K562 (cell line): Measurements from ENCODE around the gene SDK1. TPM values are rescaled to one million over a fixed set of nuclear protein-coding genes. Genes with fewer than 3 reads are reported as not detected.

ENCODE experiments used
- ATAC-seq: fragments of 200-7000 bp; cut with Tn5 transposase; 3 replicates; pipeline ENCODE4 v1.9.1; 2020; ENCODE audit warnings: moderate library complexity
- BruUV-seq: library from RNA; stranded (reverse); fragments of 400-500 nt; replicated peaks from 2 replicates; lab custom pipeline; 2021; lab: Mats Ljungman, UMichigan
- CTCF ChIA-PET: fragments of 300-600 bp; formaldehyde crosslinking; extraction: SDS; loops from one replicate; lab custom pipeline; 2021; ENCODE audit warnings: low intra/inter-chr PET ratio; lab: Yijun Ruan, JAX
- POLR2A ChIA-PET: fragments of 300-600, 350-650 bp; sonication (Branson Sonifier 250); formaldehyde crosslinking; extraction: SDS; loops from one replicate; lab custom pipeline; 2021; ENCODE audit warnings: antibody characterized with exemption, inconsistent platforms; lab: Yijun Ruan, JAX
- DNase-seq, 4 experiments: peaks; one replicate each; pipeline versions ENCODE4 v3.0.0 to v3.0.0-alpha.2; 2011 to 2018; ENCODE audit warnings: low spot score in 3 of 4, mixed read lengths in 3 of 4; ENCODE audit errors: extremely low read depth in 1 of 4
- FAIRE-seq: peaks from 2 replicates; lab custom pipeline; 2011; peaks lifted over from hg19 to GRCh38; lab: Jason Lieb, UNC
- H2AFZ ChIP-seq: 2 replicates; pipeline ENCODE4 v1.6.0; 2011; ENCODE audit warnings: low read depth, low read length, control low read depth, inconsistent platforms
- H3K27ac ChIP-seq: fragments of 200-600 bp; 3 replicates; pipeline ENCODE4 v1.8.0; 2011; ENCODE audit warnings: low read depth, mild to moderate bottlenecking, control low read depth, inconsistent platforms, low read length, moderate library complexity, mixed read lengths; ENCODE audit errors: extremely low read depth
- H3K27me3 ChIP-seq, 2 experiments: fragments of 300-600 bp in 1 of 2; 2 replicates in 1 of 2; 3 replicates in 1 of 2; pipeline versions ENCODE4 v1.6.0 to v1.8.0; 2011; ENCODE audit warnings: inconsistent platforms in 2 of 2, low read length in 2 of 2, mild to moderate bottlenecking in 1 of 2, mixed read lengths in 1 of 2, moderate library complexity in 1 of 2; ENCODE audit not compliant: control insufficient read depth in 2 of 2, insufficient read depth in 2 of 2
- H3K36me3 ChIP-seq: fragments of 300-600 bp; 3 replicates; pipeline ENCODE4 v1.8.0; 2011; ENCODE audit warnings: mild to moderate bottlenecking, low read length, inconsistent platforms; ENCODE audit not compliant: control insufficient read depth, insufficient read depth
- H3K4me1 ChIP-seq, 2 experiments: fragments of 200-600 bp in 1 of 2; replicated peaks in 1 of 2; 2 replicates in 1 of 2; 3 replicates in 1 of 2; pipeline versions ENCODE4 v1.5.1 to v1.8.0; 2011; ENCODE audit warnings: inconsistent platforms in 2 of 2, low read length in 2 of 2, mild to moderate bottlenecking in 1 of 2, mixed read lengths in 1 of 2, moderate library complexity in 1 of 2; ENCODE audit not compliant: control insufficient read depth in 2 of 2, insufficient read depth in 2 of 2
- H3K4me2 ChIP-seq: 2 replicates; pipeline ENCODE4 v1.6.1; 2011; ENCODE audit warnings: low read length, control low read depth, inconsistent platforms, mixed read lengths; ENCODE audit not compliant: insufficient read depth
- H3K4me3 ChIP-seq: fragments of 200-600 bp; sonication (generic), shearing (Covaris generic); 2 replicates; pipeline ENCODE4 v1.5.1; 2016; ENCODE audit warnings: control low read depth, inconsistent platforms
- H3K79me2 ChIP-seq: fragments of 200-600 bp; 3 replicates; pipeline ENCODE4 v1.8.0; 2011; ENCODE audit warnings: low read length, inconsistent platforms; ENCODE audit not compliant: control insufficient read depth, insufficient read depth
- H3K9ac ChIP-seq, 2 experiments: 2 replicates each; pipeline versions ENCODE4 v1.6.0 to v1.6.1; 2011; ENCODE audit warnings: low read depth in 2 of 2, low read length in 2 of 2, control low read depth in 1 of 2, inconsistent platforms in 1 of 2, mild to moderate bottlenecking in 1 of 2, mixed read lengths in 1 of 2; ENCODE audit not compliant: insufficient read depth in 1 of 2
- H3K9me1 ChIP-seq: one replicate; pipeline ENCODE4 v1.6.0; 2011; ENCODE audit warnings: inconsistent platforms, mild to moderate bottlenecking, low read length, moderate library complexity; ENCODE audit not compliant: control insufficient read depth, insufficient read depth
- H3K9me3 ChIP-seq: replicated peaks from 2 replicates; pipeline ENCODE4 v1.5.1; 2011; ENCODE audit warnings: low read depth, low read length, inconsistent platforms; ENCODE audit not compliant: control insufficient read depth, insufficient read depth
- H4K20me1 ChIP-seq: replicated peaks from 2 replicates; pipeline ENCODE4 v1.6.1; 2011; ENCODE audit warnings: low read length, inconsistent platforms, mixed read lengths; ENCODE audit not compliant: control insufficient read depth, insufficient read depth
- ADNP ChIP-seq: fragments of 200-800 bp; sonication (Bioruptor generic); IDR thresholded peaks from 2 replicates; pipeline ENCODE4 v1.6.1; 2016; ENCODE audit warnings: missing genetic modification characterization, missing compliant biosample characterization
- E2F3 ChIP-seq: fragments of 250-450 bp; sonication (Bioruptor Pico); IDR thresholded peaks from 2 replicates; pipeline ENCODE4 v1.4.0; 2020; ENCODE audit warnings: mild to moderate bottlenecking
- KHSRP ChIP-seq: fragments of 450-650 bp; IDR thresholded peaks from 2 replicates; pipeline ENCODE4 v1.6.1; 2017
- LEF1 ChIP-seq: fragments of 450-650 bp; IDR thresholded peaks from 2 replicates; pipeline ENCODE4 v1.6.1; 2016; ENCODE audit warnings: mild to moderate bottlenecking
- MCM5 ChIP-seq: fragments of 450-650 bp; IDR thresholded peaks from 2 replicates; pipeline ENCODE4 v1.6.1; 2016; ENCODE audit warnings: low read depth
- RREB1 ChIP-seq: fragments of 250-450 bp; sonication (Bioruptor Pico); IDR thresholded peaks from 2 replicates; pipeline ENCODE4 v1.4.0; 2020
- SREBF1 ChIP-seq: fragments of 150-350 bp; IDR thresholded peaks from 2 replicates; pipeline ENCODE4 v1.6.1; 2014; ENCODE audit warnings: antibody characterized with exemption, low read depth, low read length, borderline replicate concordance
- TAF9B ChIP-seq: fragments of 450-650 bp; IDR thresholded peaks from 2 replicates; pipeline ENCODE4 v1.6.1; 2018; ENCODE audit warnings: mild to moderate bottlenecking; ENCODE audit not compliant: partially characterized antibody
- ZNF232 ChIP-seq: sonication (generic); formaldehyde crosslinking; IDR thresholded peaks from 2 replicates; pipeline ENCODE4 v1.8.0; 2022; ENCODE audit warnings: mild to moderate bottlenecking, missing genetic modification reagents
- ZZZ3 ChIP-seq: fragments of 450-650 bp; IDR thresholded peaks from 2 replicates; pipeline ENCODE4 v1.6.1; 2016; ENCODE audit warnings: antibody characterized with exemption, mild to moderate bottlenecking, moderate library complexity
- WGBS: fragments of 100-300 bp; shearing (Covaris generic); methylation state at CpG from one replicate; pipeline ENCODE4 v1.1.6; 2016; ENCODE audit warnings: low coverage, mixed read lengths; ENCODE audit not compliant: insufficient coverage; ENCODE audit errors: missing lambda C conversion rate; 5-methylcytosine and 5-hydroxymethylcytosine counted together
- in situ Hi-C: fragments of 300-500 bp; cut with MboI; formaldehyde crosslinking; loops from 4 replicates; pipeline ENCODE4 v1.15.0; 2018; ENCODE audit warnings: inconsistent platforms, mixed read lengths
- intact Hi-C: fragments of 100-400 bp; cut with micrococcal nuclease; formaldehyde crosslinking; loops from 2 replicates; pipeline ENCODE4 v1.14.2; 2022
- polyA plus RNA-seq, 8 experiments: library from polyadenylated mRNA; depleted of rRNA in 4 of 8; stranded (reverse) in 5 of 8; unstranded in 3 of 8; fragments of >200 nt; fragmentation: Nextera tagmentation in 2 of 8; fragmentation: Illumina TruSeq in 1 of 8; extraction: Ambion mirVana in 2 of 8; extraction: Trizol in 1 of 8; gene quantifications; 2 replicates each; pipeline versions ENCODE4 v1.2.1 to v1.2.3, GENCODE V29; 2011 to 2014; ENCODE audit warnings: inconsistent platforms in 1 of 8, missing spikeins in 1 of 8
- total RNA-seq, 7 experiments: library from RNA; depleted of rRNA in 6 of 7; stranded (reverse); fragments of >200 nt in 6 of 7; fragmentation: Illumina TruSeq in 2 of 7; extraction: Trizol in 2 of 7; gene quantifications; 2 replicates each; pipeline versions ENCODE4 v1.2.1 to v1.2.3, GENCODE V29; 2011 to 2021; ENCODE audit warnings: low replicate concordance in 1 of 7
- TF ChIP-seq, protein P1 (sequence below): fragments of 250-450 bp; sonication (Bioruptor Pico); IDR thresholded peaks from 2 replicates; pipeline ENCODE4 v1.4.0; 2020; ENCODE audit warnings: mild to moderate bottlenecking
- TF ChIP-seq, protein P2 (sequence below): fragments of 450-650 bp; formaldehyde crosslinking; IDR thresholded peaks from 2 replicates; pipeline ENCODE4 v1.4.0; 2022; ENCODE audit warnings: missing genetic modification characterization

Gene SDK1
- total and polyA plus RNA-seq, 9 of the 15 experiments (the other 6 are each of a cell fraction or from before 2014, with no cell fraction given): 0.16 TPM; not detected in 8

DNA sequence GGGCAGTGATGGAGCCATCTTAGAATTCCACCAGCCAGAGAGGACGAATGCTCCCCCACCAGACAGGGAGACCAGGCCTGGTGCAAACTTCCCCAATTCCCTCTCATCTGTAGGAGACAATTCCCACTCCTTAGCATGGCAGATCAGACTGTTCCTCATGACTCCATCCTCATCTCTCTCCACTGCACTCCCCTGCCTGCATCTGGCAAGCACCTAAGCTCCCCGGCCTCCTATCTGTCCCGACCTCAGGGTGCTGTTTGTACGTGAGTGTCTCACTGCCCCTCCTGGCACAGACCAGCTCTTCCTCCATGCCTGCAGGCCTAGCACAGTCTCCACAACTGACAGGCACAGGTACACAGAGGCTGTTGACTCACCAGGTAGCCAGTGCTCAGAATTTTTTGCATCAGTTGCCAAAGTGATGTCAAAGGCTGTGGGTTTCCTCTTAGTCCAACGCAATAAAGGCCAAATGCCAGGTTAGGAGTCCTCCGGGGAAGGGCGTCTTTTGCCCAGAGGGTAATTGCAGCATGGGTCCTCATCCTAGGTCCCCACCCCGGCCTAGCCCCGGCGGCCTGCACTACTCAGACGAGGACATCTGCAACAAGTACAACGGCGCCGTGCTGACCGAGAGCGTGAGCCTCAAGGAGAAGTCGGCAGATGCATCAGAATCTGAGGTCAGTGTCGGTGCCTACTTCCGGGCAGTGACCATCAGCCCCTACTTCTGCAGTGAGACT is 944.2 kb downstream of the SDK1 start (continued):
- TF ChIP-seq ADNP (no peak), E2F3 (no peak)

DNA sequence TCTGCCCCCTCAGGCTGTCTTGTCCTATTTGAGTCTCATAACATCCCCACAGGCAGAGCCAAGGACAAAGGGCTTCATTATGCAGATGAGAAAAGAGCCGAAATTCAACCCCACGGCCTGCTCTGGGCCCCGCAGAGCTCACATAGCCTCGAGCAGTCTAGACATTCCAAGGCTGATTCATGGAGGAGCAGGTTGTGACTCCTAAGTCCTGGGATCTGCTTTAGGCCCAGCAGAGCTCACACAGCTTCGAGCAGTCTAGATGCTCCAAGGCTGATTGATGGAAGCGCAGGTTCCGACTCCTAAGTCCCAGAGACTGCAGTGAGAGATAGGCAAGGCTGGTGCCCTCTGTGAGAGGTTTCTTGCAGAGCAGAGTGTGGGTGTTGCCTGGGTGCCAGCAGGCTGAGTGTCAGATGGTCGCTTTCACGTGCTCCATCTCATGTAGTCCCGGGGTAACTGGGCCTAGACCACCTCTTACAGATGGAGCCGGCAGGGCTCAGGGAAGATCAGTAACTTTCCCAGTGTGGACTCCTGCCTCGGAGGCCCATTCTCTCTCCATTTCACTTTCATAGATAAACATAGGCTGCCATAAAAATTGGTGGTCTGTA is 944.9 kb downstream of the SDK1 start:
- H3K36me3 ChIP-seq: no peaks in the 10 kb centered on the region
- H3K9ac ChIP-seq: no peak overlapping the region
- BruUV-seq: no TSS peak
- H3K79me2 ChIP-seq: no peaks in the 10 kb centered on the region
- intact Hi-C loops (no loop called here), in situ Hi-C loops (no loop called here)
- no peak overlapping the region for H3K4me2 ChIP-seq
- no peak overlapping the region for H2AFZ ChIP-seq
- ChIA-PET CTCF (no interaction called here), POLR2A (no interaction called here)
- WGBS: 2% methylated on average over 12 of the region's 12 CpGs
- no peaks in the 10 kb centered on the region; the same call in 1 of the 2 replicates for H3K9me3 ChIP-seq
- H3K4me3 ChIP-seq: no peak overlapping the region
- H3K9me1 ChIP-seq: no peaks in the 10 kb centered on the region
- ATAC-seq (no peak), FAIRE-seq (no peak), DNase-seq (no peak)
- 0 out of 5 replicates have a peak, but pooled peaks cover 0 to 3% of the 10 kb centered on the region in 2 experiments for H3K4me1 ChIP-seq
- H4K20me1 ChIP-seq: no peaks in the 10 kb centered on the region
- peaks cover 2 to 26% of the 10 kb centered on the region in 2 experiments; a peak in 3 of 5 replicates for H3K27me3 ChIP-seq
- no peak overlapping the region for H3K27ac ChIP-seq
- TF ChIP-seq LEF1: no peak
- TF ChIP-seq ZNF232: no peak
- no peak for TF ChIP-seq TAF9B
- TF ChIP-seq SREBF1: no peak
- TF ChIP-seq MCM5: no peak
- no peak for TF ChIP-seq ZZZ3
- TF ChIP-seq, protein P1, sequence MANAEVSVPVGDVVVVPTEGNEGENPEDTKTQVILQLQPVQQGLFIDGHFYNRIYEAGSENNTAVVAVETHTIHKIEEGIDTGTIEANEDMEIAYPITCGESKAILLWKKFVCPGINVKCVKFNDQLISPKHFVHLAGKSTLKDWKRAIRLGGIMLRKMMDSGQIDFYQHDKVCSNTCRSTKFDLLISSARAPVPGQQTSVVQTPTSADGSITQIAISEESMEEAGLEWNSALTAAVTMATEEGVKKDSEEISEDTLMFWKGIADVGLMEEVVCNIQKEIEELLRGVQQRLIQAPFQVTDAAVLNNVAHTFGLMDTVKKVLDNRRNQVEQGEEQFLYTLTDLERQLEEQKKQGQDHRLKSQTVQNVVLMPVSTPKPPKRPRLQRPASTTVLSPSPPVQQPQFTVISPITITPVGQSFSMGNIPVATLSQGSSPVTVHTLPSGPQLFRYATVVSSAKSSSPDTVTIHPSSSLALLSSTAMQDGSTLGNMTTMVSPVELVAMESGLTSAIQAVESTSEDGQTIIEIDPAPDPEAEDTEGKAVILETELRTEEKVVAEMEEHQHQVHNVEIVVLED (CRISPR knock-in tag): no peak
- TF ChIP-seq RREB1 (CRISPR knock-in tag): no peak
- no peak for TF ChIP-seq KHSRP
- TF ChIP-seq, protein P2, sequence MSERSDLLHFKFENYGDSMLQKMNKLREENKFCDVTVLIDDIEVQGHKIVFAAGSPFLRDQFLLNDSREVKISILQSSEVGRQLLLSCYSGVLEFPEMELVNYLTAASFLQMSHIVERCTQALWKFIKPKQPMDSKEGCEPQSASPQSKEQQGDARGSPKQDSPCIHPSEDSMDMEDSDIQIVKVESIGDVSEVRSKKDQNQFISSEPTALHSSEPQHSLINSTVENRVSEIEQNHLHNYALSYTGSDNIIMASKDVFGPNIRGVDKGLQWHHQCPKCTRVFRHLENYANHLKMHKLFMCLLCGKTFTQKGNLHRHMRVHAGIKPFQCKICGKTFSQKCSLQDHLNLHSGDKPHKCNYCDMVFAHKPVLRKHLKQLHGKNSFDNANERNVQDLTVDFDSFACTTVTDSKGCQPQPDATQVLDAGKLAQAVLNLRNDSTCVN (CRISPR knock-in tag): no peak
